ENCODE results near the gene RELL2.

Gene RELL2

DNA sequence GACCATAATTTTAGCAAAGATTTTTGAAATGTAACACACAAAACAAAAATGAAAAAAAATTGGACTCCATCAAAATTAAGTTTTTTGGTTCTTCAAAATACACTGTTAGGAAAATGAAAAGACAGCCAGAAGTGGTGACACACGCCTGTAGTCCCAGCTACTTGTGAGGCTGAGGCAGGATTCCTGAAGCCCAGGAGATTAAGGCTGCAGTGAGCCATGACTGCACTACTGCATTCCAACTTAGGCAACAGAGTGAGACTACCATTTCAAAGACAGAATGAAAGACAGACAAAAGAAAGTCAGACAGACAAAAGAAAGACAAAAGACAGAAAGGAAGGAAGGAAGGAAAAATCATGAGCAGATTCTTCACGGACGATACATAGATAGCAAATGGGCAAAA is 25.5 kb upstream of the RELL2 start:
- TF ChIP-seq TAF1 (IDR thresholded peaks at IDR 0.05; ENCODE audit: borderline replicate concordance, insufficient read depth, low read length) (no peak), SIN3A (IDR thresholded peaks at IDR 0.05; ENCODE audit: borderline replicate concordance, insufficient read depth, low read length) (no peak), POLR2AphosphoS5 (IDR thresholded peaks at IDR 0.05; ENCODE audit: low read depth, low read length) (no peak), FOXP2 (optimal IDR thresholded peaks at IDR 0.05; ENCODE audit: borderline replicate concordance, extremely low read depth, extremely low read length, insufficient read depth) (no peak)
- TF ChIP-seq, protein P1, sequence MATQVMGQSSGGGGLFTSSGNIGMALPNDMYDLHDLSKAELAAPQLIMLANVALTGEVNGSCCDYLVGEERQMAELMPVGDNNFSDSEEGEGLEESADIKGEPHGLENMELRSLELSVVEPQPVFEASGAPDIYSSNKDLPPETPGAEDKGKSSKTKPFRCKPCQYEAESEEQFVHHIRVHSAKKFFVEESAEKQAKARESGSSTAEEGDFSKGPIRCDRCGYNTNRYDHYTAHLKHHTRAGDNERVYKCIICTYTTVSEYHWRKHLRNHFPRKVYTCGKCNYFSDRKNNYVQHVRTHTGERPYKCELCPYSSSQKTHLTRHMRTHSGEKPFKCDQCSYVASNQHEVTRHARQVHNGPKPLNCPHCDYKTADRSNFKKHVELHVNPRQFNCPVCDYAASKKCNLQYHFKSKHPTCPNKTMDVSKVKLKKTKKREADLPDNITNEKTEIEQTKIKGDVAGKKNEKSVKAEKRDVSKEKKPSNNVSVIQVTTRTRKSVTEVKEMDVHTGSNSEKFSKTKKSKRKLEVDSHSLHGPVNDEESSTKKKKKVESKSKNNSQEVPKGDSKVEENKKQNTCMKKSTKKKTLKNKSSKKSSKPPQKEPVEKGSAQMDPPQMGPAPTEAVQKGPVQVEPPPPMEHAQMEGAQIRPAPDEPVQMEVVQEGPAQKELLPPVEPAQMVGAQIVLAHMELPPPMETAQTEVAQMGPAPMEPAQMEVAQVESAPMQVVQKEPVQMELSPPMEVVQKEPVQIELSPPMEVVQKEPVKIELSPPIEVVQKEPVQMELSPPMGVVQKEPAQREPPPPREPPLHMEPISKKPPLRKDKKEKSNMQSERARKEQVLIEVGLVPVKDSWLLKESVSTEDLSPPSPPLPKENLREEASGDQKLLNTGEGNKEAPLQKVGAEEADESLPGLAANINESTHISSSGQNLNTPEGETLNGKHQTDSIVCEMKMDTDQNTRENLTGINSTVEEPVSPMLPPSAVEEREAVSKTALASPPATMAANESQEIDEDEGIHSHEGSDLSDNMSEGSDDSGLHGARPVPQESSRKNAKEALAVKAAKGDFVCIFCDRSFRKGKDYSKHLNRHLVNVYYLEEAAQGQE (IDR thresholded peaks at IDR 0.05; ENCODE audit: insufficient read depth in 1 of 2, low read depth in 2 of 2, low read length in 2 of 2), result no peak

DNA sequence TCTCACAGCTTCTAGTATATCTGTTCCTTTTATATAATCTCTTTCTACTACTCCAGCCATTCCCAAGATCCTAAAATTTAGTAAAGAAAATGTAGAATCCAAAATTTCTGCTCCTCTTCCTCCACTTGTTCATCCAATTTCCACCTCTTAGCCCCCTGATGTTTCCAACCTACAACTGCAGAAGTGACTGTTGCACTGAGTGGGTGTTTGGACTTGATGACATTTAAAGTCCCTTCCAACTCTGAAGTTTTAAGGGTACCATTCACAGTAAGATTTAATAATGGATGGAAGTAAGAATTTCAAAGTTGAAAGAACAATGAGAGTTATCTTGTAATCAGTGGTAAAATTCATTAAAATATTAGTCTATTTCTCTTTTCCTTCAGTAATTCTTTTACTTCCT is 23.5 kb upstream of the RELL2 start:
- no peak for TF ChIP-seq TAF1 (IDR thresholded peaks at IDR 0.05; ENCODE audit: borderline replicate concordance, insufficient read depth, low read length)
- TF ChIP-seq, protein P1 (IDR thresholded peaks at IDR 0.05; ENCODE audit: insufficient read depth in 1 of 2, low read depth in 2 of 2, low read length in 2 of 2), result no peak
- no peak for TF ChIP-seq POLR2AphosphoS5 (IDR thresholded peaks at IDR 0.05; ENCODE audit: low read depth, low read length)
- no peak for TF ChIP-seq SIN3A (IDR thresholded peaks at IDR 0.05; ENCODE audit: borderline replicate concordance, insufficient read depth, low read length)
- TF ChIP-seq FOXP2 (optimal IDR thresholded peaks at IDR 0.05; ENCODE audit: borderline replicate concordance, extremely low read depth, extremely low read length, insufficient read depth), result no peak

DNA sequence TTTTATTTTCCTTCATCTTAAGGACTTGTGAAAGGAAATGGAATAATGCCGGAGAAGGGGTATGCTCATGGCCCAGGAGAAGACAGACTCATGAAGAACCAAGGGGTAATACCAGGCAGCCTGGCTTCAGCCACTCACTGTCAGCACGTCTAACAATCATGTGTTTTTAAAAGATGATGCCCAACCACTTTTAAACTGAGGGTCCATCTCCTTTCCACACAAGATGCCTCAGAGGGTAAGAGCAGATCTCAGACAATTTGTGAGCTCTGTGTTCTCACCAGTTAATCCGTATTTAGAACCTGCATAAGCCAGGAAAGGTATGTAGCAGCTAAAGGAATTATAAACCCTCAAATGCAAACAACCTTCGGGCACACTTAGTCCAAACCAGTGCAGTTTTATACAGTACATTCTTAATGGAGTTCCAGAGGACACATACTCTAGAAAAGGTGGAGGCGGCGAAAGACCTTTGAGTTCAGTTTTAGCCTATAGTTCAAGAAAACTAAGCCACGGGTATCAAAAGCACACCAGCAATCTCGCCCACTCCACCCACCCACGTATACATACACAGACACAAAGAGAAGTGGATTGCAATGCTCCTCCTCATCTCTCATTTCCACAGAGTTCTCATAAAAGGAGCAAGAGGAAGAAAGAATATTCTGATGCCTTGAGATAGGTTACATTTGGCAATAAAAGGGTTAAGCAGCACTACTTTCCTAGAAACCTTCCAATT is 20.6 kb upstream of the RELL2 start:
- TF ChIP-seq TAF1 (IDR thresholded peaks at IDR 0.05; ENCODE audit: borderline replicate concordance, insufficient read depth, low read length) (no peak), FOXP2 (optimal IDR thresholded peaks at IDR 0.05; ENCODE audit: borderline replicate concordance, extremely low read depth, extremely low read length, insufficient read depth) (no peak), POLR2AphosphoS5 (IDR thresholded peaks at IDR 0.05; ENCODE audit: low read depth, low read length) (no peak), SIN3A (IDR thresholded peaks at IDR 0.05; ENCODE audit: borderline replicate concordance, insufficient read depth, low read length) (no peak)
- TF ChIP-seq, protein P1 (IDR thresholded peaks at IDR 0.05; ENCODE audit: insufficient read depth in 1 of 2, low read depth in 2 of 2, low read length in 2 of 2), result no peak

DNA sequence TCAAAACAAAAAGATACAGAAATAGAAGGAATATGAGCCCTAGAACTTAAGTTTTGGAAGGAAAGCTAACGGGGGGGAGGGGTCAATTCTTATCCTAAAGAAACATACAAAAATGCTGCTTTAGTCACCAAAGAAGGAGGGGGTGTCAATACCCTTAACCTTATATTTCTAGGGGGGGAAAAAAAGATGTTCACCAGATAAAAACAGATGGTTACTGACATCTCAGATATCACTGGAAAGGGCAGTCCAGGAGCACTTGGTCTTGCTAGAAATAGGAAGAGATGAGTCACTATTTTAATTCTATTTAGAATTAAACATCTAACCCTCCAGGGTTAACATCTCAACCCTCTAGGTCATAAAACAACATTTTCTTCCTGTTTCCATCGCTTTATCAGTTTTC is 19.7 kb upstream of the RELL2 start:
- TF ChIP-seq POLR2AphosphoS5 (IDR thresholded peaks at IDR 0.05; ENCODE audit: low read depth, low read length), result no peak
- no peak for TF ChIP-seq SIN3A (IDR thresholded peaks at IDR 0.05; ENCODE audit: borderline replicate concordance, insufficient read depth, low read length)
- no peak for TF ChIP-seq TAF1 (IDR thresholded peaks at IDR 0.05; ENCODE audit: borderline replicate concordance, insufficient read depth, low read length)

DNA sequence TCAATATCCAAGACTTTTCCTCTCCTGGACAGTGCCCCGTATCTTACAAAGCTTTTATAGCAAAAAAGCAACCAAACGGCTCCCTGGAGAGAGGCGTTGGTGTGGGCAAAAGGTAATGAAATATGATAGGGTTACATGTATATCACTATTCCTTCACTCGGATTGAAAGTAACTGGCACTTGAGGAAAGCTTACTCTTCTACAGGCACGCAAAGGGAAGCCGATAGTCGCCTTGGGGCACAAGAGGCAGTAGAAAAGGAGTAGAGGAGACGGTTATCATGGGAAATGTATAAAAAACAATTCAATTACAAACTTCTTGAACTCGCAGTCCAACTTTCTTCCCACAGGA is 19.1 kb upstream of the RELL2 start:
- TF ChIP-seq TAF1 (IDR thresholded peaks at IDR 0.05; ENCODE audit: borderline replicate concordance, insufficient read depth, low read length), result no peak
- TF ChIP-seq POLR2AphosphoS5 (IDR thresholded peaks at IDR 0.05; ENCODE audit: low read depth, low read length), result no peak
- TF ChIP-seq FOXP2 (optimal IDR thresholded peaks at IDR 0.05; ENCODE audit: borderline replicate concordance, extremely low read depth, extremely low read length, insufficient read depth), result no peak

DNA sequence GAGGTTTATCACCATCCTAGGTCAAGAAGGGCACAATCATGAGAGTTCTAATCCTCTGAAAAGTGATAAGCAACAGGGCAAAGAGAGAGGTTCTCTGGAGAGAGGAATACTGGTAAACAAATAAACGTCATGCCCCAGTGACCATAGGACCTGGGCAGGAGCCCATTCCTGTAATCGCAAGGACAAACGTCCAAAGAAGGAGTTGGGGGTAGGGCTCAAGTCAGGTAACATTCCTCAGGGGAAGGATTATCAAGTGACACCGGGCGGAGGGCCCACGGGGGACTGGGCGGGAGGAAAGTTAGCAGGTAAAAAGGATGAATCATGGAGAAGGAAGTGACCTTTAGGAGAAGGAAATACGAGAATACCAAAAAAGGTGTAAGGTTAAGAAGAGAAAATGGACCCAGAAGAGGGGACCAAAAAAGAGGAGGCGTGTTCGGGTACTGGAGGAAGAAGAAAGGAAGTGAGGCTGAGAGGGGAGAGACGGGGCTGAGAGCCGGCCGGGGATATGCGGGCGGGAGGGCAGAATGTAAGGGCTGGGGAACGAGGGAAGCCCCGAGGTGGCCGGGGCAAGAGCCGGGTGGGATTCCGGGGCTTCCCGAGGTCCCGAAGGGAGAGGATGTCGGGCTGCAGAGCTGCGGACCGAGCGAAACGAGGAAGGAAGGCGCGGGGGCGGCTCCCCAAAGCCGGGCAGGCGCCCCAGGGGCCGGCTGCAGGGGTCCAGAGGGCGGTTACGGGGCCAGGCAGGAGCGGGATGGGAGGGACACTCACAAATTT is 18.6 kb upstream of the RELL2 start:
- TF ChIP-seq SIN3A (IDR thresholded peaks at IDR 0.05; ENCODE audit: borderline replicate concordance, insufficient read depth, low read length) (no peak), TAF1 (IDR thresholded peaks at IDR 0.05; ENCODE audit: borderline replicate concordance, insufficient read depth, low read length) (no peak), POLR2AphosphoS5 (IDR thresholded peaks at IDR 0.05; ENCODE audit: low read depth, low read length) (no peak), FOXP2 (optimal IDR thresholded peaks at IDR 0.05; ENCODE audit: borderline replicate concordance, extremely low read depth, extremely low read length, insufficient read depth) (no peak)
- TF ChIP-seq, protein P1 (IDR thresholded peaks at IDR 0.05; ENCODE audit: insufficient read depth in 1 of 2, low read depth in 2 of 2, low read length in 2 of 2), result no peak

All from PFSK-1 (cell line).